ENCODE data around the gene NKX3-2. TPM values are rescaled to one million over a fixed set of nuclear protein-coding genes. Genes with fewer than 3 reads are reported as not detected.

Gene NKX3-2
- total RNA-seq: not detected
- not detected for polyA plus RNA-seq
- long read RNA-seq, donor 1, partial matches to known transcripts: 1 of 1 reads
- long read RNA-seq, donor 1, other reads (novel, unspliced or antisense): 0 of 1 reads
- long read RNA-seq, donor 2: 0 reads
- long read RNA-seq, donor 3: 0 reads

DNA sequence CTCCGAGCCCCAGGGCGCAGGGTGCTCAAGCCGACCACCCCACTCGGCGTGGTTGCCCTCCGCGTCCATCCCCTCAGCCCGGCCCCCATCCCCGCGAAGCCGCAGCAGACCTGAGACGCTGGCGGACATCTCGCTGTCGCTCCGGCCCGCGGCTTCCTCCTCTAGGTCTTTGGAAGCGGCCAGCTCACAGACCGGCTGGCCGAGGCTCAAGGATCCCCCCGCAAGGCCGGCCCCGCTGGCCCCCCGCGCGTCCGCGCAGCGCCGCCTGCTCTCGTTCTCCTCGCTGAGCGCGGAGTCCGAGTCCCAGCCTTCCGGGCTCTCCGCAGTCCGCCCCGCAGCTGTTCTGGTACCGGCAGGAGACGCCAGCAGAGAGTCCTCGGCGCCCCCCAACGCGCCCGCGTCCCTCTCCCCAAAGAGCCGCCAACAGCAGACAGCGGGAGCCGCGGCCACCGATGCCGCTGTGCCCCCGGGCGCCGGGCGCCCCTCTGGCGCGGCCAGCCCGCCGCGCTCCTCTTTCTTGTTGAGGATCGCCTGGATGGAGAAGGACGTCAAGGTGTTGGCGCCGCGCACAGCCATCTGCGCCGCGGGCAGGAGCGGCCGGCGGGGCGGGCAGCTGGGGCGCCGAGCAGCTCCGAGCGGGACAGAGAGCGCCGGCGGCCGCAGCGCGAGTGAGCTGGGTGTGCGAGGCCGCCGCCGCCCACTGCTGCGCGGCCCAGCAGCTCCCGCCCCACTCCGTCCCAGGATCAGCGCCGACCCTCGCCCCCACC, at the start of gene NKX3-2:
Gene NKX3-2, minus strand, starts transcription at position 670 of the 767 bp plus-strand sequence. Its CDS starts 94 bp downstream, at position 576.
- H3K36me3 ChIP-seq: no peaks in the 10 kb centered on the region
- H3K27ac ChIP-seq: no peak within 1 kb of the TSS
- intact Hi-C loops (cut with DNase I): loop anchor here in 2 of 10 donors (10.0 kb wide), 1 partner anchor 809 kb away; no protein-coding TSS in a partner anchor
- 2% methylated on average over 84 to 96 of the region's 96 CpGs for WGBS, 2 donors
- peak in 6 of 8 donors; percentile 12 to 54 (median 36) for ATAC-seq
- no peak for DNase-seq
- peak within 1 kb of the TSS; percentile 38 to 63 (median 54) for H3K4me3 ChIP-seq
- peaks cover 3 to 75% (median 44%) of the 10 kb centered on the region in 9 donors for H3K4me1 ChIP-seq
- peaks cover 82 to 100% (median 100%) of the 10 kb centered on the region in 7 donors for H3K27me3 ChIP-seq
- TF ChIP-seq, protein P1, sequence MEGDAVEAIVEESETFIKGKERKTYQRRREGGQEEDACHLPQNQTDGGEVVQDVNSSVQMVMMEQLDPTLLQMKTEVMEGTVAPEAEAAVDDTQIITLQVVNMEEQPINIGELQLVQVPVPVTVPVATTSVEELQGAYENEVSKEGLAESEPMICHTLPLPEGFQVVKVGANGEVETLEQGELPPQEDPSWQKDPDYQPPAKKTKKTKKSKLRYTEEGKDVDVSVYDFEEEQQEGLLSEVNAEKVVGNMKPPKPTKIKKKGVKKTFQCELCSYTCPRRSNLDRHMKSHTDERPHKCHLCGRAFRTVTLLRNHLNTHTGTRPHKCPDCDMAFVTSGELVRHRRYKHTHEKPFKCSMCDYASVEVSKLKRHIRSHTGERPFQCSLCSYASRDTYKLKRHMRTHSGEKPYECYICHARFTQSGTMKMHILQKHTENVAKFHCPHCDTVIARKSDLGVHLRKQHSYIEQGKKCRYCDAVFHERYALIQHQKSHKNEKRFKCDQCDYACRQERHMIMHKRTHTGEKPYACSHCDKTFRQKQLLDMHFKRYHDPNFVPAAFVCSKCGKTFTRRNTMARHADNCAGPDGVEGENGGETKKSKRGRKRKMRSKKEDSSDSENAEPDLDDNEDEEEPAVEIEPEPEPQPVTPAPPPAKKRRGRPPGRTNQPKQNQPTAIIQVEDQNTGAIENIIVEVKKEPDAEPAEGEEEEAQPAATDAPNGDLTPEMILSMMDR (IDR thresholded peaks at IDR 0.05): no peak
- H3K9me3 ChIP-seq: no peaks in the 10 kb centered on the region

DNA sequence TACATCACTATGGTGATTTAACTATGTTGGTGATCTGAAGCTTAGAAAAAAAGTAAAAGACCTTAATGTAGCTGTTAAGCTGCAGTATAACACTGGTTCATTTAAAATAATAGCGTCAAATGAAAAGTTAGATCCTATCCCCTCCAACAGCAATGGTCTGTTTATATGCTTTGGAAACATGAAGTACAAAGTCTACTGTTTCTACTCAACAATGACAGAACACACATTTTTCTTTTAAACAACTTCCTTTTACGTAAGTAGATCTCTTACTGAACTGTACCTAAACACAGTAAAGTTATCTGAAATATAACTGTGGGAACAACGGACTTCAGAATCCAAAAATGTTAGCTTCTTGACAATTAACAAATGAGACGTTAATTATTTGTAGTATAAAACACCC, 47.9 kb upstream of the NKX3-2 start:
- intact Hi-C loops (cut with DNase I): no loop called here
- no peak overlapping the region for H3K27ac ChIP-seq
- TF ChIP-seq, protein P1 (IDR thresholded peaks at IDR 0.05): no peak
- H3K9me3 ChIP-seq: no peaks in the 10 kb centered on the region
- H3K36me3 ChIP-seq: peaks cover 0 to 100% (median 64%) of the 10 kb centered on the region in 9 donors
- DNase-seq: no peak
- H3K4me1 ChIP-seq: no peaks in the 10 kb centered on the region
- H3K27me3 ChIP-seq: no peaks in the 10 kb centered on the region
- 95 to 96% methylated on average over 4 of the region's 4 CpGs for WGBS, 2 donors
- no peak overlapping the region for H3K4me3 ChIP-seq
- no peak for ATAC-seq

DNA sequence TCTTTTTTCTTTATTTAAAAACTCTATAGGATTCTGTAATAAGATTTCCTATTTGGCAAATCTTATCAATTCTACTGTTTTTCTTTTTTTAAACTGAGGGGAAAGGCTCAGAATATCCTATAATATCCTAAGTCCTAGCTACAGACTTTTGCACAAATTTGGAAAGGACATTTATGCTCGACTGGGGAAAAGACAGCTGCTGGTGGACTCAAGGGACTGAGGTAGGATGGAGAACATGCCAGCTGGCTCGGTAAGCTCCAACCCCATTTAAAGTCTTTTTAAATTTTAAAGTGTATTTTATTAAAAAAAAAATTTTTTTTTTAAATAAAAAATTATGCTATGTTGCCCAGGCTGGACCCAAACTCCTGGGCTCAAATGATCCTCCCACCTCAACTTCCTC, 46.5 kb upstream of the NKX3-2 start:
- 63 to 70% methylated on average over 2 of the region's 2 CpGs for WGBS, 2 donors
- H3K36me3 ChIP-seq: peaks cover 0 to 100% (median 52%) of the 10 kb centered on the region in 9 donors

DNA sequence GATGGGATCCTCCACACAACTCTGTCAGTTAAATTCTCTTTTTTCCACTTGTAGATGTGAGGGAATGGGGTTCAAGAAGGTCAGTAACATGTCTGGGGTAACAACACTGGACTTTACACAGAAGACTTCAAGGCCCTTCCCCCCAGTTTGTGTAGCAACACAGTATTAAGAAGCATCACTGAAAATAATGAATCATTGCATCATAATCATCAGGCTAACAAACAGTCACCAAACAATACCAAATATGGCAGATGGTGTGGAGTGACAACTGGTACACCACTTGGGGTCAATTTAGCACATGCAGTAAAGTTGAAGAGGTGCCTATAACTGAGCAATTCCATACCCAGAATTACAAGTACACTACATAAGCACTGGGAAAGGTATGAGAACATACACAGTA, 44.6 kb upstream of the NKX3-2 start:
- H3K27ac ChIP-seq: no peak overlapping the region
- no peaks in the 10 kb centered on the region for H3K27me3 ChIP-seq
- no peak for DNase-seq
- H3K4me1 ChIP-seq: peaks cover 0 to 8% (median 0%) of the 10 kb centered on the region in 9 donors
- intact Hi-C loops (cut with DNase I): no loop called here
- TF ChIP-seq, protein P1 (IDR thresholded peaks at IDR 0.05): no peak
- no peaks in the 10 kb centered on the region for H3K9me3 ChIP-seq
- no peak for ATAC-seq
- no peak overlapping the region for H3K4me3 ChIP-seq
- peaks cover 0 to 99% (median 45%) of the 10 kb centered on the region in 9 donors for H3K36me3 ChIP-seq

More for the DNA sequence above, 46.5 kb upstream of the NKX3-2 start:
- no peak for DNase-seq
- TF ChIP-seq, protein P1 (IDR thresholded peaks at IDR 0.05): no peak
- Histone ChIP-seq H3K4me1 (peaks cover 0 to 8% (median 0%) of the 10 kb centered on the region in 9 donors), H3K27ac (no peak overlapping the region), H3K27me3 (no peaks in the 10 kb centered on the region), H3K9me3 (no peaks in the 10 kb centered on the region), H3K4me3 (no peak overlapping the region)
- intact Hi-C loops (cut with DNase I): no loop called here
- ATAC-seq: no peak

Data from heart right ventricle (tissue), 16 donors.